ENCODE results near the gene NOC4L.
A peak's percentile ranks its signal among the peaks of the same experiment; 100 is the strongest.

The NOC4L gene

DNA sequence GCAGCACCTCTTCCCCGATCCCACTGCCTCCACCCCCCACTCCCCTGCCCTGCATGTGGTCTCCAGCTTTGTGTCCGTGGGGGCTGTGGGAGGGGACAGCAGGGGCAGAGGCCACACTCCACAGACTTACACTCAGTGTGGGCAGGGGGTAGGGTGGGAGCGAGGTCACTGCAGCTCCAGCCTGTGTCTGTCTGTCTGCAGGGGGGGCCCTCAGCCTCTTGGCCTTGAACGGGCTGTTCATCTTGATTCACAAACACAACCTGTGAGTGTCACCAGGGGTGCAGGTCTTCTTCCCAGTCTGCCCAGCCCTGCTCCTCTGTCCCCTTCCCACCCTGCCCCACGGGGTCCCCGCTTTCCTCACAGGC, 6.5 kb downstream of the NOC4L start:
- ChIA-PET CTCF (no interaction called here), POLR2A (no interaction called here)
- no peak for DNase-seq (ENCODE audit: extremely low spot score)
- TF ChIP-seq, protein P1, sequence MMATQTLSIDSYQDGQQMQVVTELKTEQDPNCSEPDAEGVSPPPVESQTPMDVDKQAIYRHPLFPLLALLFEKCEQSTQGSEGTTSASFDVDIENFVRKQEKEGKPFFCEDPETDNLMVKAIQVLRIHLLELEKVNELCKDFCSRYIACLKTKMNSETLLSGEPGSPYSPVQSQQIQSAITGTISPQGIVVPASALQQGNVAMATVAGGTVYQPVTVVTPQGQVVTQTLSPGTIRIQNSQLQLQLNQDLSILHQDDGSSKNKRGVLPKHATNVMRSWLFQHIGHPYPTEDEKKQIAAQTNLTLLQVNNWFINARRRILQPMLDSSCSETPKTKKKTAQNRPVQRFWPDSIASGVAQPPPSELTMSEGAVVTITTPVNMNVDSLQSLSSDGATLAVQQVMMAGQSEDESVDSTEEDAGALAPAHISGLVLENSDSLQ (IDR thresholded peaks at IDR 0.05), result no peak
- TF ChIP-seq ARNT (IDR thresholded peaks at IDR 0.05) (no peak), ZNF384 (IDR thresholded peaks at IDR 0.05) (no peak), BHLHE40 (IDR thresholded peaks at IDR 0.05; ENCODE audit: borderline replicate concordance) (no peak), FOXA1 (IDR thresholded peaks at IDR 0.05) (no peak), FOXK2 (IDR thresholded peaks at IDR 0.05) (no peak), SUZ12 (IDR thresholded peaks at IDR 0.05) (no peak), CTBP1 (IDR thresholded peaks at IDR 0.05; ENCODE audit: borderline replicate concordance) (no peak), NFRKB (IDR thresholded peaks at IDR 0.05) (no peak), ELF4 (IDR thresholded peaks at IDR 0.05) (no peak), L3MBTL2 (conservative IDR thresholded peaks at IDR 0.05) (no peak), TARDBP (IDR thresholded peaks at IDR 0.05) (no peak), FOXM1 (IDR thresholded peaks at IDR 0.05; ENCODE audit: borderline replicate concordance) (no peak), LEF1 (IDR thresholded peaks at IDR 0.05; ENCODE audit: borderline replicate concordance) (no peak), HDGF (IDR thresholded peaks at IDR 0.05; ENCODE audit: borderline replicate concordance) (no peak), SP1 (IDR thresholded peaks at IDR 0.05) (no peak)

DNA sequence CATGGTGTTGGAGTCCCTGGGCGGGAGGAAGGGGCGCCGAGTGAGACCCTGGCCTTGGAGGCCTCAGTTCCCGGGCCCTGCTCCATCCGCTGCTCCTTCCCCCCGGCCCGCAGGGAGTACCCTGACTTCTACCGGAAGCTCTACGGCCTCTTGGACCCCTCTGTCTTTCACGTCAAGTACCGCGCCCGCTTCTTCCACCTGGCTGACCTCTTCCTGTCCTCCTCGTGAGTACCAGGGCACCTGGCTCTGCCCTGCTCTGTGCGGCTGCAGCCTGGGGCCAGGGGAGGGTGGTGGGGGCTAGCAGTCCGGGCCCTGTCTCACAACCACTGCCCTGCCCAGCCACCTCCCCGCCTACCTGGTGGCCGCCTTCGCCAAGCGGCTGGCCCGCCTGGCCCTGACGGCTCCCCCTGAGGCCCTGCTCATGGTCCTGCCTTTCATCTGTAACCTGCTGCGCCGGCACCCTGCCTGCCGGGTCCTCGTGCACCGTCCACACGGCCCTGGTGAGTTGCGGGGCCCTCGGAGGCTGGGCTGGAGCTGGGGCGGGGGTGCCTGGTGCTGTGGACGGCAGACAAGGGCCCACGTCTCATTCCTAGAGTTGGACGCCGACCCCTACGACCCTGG, 7.0 kb downstream of the NOC4L start:
- DNase-seq (ENCODE audit: extremely low spot score), result no peak
- CTCF ChIA-PET, result interaction anchor here (1.1 kb wide), 1 partner anchor 263 kb away, joined by 5 read pairs; no protein-coding TSS in a partner anchor
- POLR2A ChIA-PET, result no interaction called here
- TF ChIP-seq ELF4 (IDR thresholded peaks at IDR 0.05) (no peak), CTBP1 (IDR thresholded peaks at IDR 0.05; ENCODE audit: borderline replicate concordance) (no peak), ARNT (IDR thresholded peaks at IDR 0.05) (no peak), FOXA1 (IDR thresholded peaks at IDR 0.05) (no peak), FOXM1 (IDR thresholded peaks at IDR 0.05; ENCODE audit: borderline replicate concordance) (no peak), TARDBP (IDR thresholded peaks at IDR 0.05) (no peak), ZNF384 (IDR thresholded peaks at IDR 0.05) (no peak), BHLHE40 (IDR thresholded peaks at IDR 0.05; ENCODE audit: borderline replicate concordance) (no peak)

DNA sequence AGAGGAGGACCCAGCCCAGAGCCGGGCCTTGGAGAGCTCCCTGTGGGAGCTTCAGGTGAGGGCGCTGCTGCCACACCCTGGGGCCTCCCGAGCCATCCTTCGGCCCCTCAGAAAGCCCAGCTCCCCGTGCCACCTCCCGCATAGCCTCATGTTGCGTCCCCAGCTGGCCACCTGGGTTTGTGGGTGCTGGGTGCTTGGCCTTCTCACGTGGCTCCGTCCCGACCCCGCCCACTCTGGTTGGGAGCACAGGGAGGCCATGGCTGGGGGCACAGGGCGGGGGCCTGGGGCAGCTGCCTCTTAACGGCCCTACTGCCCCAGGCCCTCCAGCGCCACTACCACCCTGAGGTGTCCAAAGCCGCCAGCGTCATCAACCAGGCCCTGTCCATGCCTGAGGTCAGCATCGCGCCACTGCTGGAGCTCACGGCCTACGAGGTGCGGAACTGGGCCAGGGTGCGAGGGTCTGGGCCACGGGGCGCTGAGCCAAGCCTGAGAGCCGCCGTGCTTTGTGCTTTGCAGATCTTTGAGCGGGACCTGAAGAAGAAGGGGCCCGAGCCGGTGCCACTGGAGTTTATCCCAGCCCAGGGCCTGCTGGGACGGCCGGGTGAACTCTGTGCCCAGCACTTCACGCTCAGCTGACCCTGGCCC, 7.6 kb downstream of the NOC4L start:
- ChIA-PET CTCF (interaction anchor here (1.1 kb wide), 1 partner anchor 262 kb away, joined by 5 read pairs; no protein-coding TSS in a partner anchor), POLR2A (no interaction called here)
- TF ChIP-seq SP1 (IDR thresholded peaks at IDR 0.05) (no peak), NFRKB (IDR thresholded peaks at IDR 0.05) (no peak), BHLHE40 (IDR thresholded peaks at IDR 0.05; ENCODE audit: borderline replicate concordance) (no peak), FOXA1 (IDR thresholded peaks at IDR 0.05) (no peak)
- no peak for DNase-seq (ENCODE audit: extremely low spot score)

DNA sequence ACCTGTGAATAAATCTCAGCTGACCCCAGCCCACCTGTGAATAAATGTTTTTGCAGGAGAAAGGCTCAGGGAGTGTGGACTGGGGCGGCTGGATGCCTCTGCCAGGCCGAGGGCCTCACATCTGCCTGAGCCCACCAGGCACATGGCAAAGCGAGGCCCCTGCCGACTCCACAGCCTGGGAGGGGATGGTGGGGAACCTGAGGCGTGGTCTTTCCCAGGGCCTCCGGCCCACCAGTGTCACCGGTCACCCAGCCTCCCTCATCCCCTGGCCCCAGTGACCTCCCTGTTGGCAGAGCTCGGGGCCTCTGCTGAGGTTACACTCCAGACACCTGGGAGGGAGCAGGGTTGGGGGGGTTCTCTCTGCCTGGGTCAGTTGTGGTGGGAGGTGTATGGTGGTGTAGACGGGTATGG, 8.2 kb downstream of the NOC4L start:
- DNase-seq (ENCODE audit: extremely low spot score), result no peak
- ChIA-PET POLR2A (no interaction called here), CTCF (no interaction called here)
- TF ChIP-seq FOXM1 (IDR thresholded peaks at IDR 0.05; ENCODE audit: borderline replicate concordance) (no peak), CTBP1 (IDR thresholded peaks at IDR 0.05; ENCODE audit: borderline replicate concordance) (no peak), LEF1 (IDR thresholded peaks at IDR 0.05; ENCODE audit: borderline replicate concordance) (no peak), TARDBP (IDR thresholded peaks at IDR 0.05) (no peak), ELF4 (IDR thresholded peaks at IDR 0.05) (no peak), BHLHE40 (IDR thresholded peaks at IDR 0.05; ENCODE audit: borderline replicate concordance) (no peak), HDGF (IDR thresholded peaks at IDR 0.05; ENCODE audit: borderline replicate concordance) (no peak)

DNA sequence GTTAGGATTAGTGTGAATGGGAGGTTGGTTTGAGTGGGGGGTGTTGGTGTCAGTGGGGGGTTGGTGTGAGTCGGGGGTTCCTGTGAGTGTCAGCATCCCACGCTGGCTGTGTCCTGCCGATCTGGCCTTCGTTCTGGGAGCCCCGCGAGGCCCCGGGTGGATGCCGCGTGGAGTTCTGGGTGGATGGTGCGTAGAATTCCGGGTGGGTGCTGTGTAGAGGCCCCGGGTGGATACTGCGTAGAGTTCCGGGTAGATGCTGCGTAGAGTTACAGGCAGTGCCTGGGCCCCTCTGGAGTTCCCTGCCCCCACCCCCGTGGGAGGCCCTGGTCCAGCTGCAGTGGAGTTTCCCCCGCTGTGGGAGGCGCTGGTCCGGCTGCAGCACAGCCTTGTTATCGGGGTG, 8.7 kb downstream of the NOC4L start:
- DNase-seq (ENCODE audit: extremely low spot score), result no peak
- POLR2A ChIA-PET, result no interaction called here
- no peak for TF ChIP-seq ARNT (IDR thresholded peaks at IDR 0.05)
- TF ChIP-seq LEF1 (IDR thresholded peaks at IDR 0.05; ENCODE audit: borderline replicate concordance), result no peak
- no peak for TF ChIP-seq CTBP1 (IDR thresholded peaks at IDR 0.05; ENCODE audit: borderline replicate concordance)
- TF ChIP-seq FOXK2 (IDR thresholded peaks at IDR 0.05), result no peak
- TF ChIP-seq ELF4 (IDR thresholded peaks at IDR 0.05), result no peak
- no peak for TF ChIP-seq ZNF384 (IDR thresholded peaks at IDR 0.05)
- no peak for TF ChIP-seq FOXA1 (IDR thresholded peaks at IDR 0.05)
- TF ChIP-seq HDGF (IDR thresholded peaks at IDR 0.05; ENCODE audit: borderline replicate concordance), result no peak
- TF ChIP-seq BHLHE40 (IDR thresholded peaks at IDR 0.05; ENCODE audit: borderline replicate concordance), result no peak
- no peak for TF ChIP-seq SP1 (IDR thresholded peaks at IDR 0.05)
- TF ChIP-seq NFRKB (IDR thresholded peaks at IDR 0.05), result no peak
- TF ChIP-seq SUZ12 (IDR thresholded peaks at IDR 0.05), result no peak
- TF ChIP-seq TARDBP (IDR thresholded peaks at IDR 0.05), result no peak
- no peak for TF ChIP-seq L3MBTL2 (conservative IDR thresholded peaks at IDR 0.05)
- TF ChIP-seq FOXM1 (IDR thresholded peaks at IDR 0.05; ENCODE audit: borderline replicate concordance), result no peak
- TF ChIP-seq, protein P1 (IDR thresholded peaks at IDR 0.05), result no peak
- CTCF ChIA-PET, result interaction anchor here (1.4 to 1.6 kb wide), 2 partner anchors 66 to 262 kb away, joined by 10 to 18 read pairs; no protein-coding TSS in a partner anchor

DNA sequence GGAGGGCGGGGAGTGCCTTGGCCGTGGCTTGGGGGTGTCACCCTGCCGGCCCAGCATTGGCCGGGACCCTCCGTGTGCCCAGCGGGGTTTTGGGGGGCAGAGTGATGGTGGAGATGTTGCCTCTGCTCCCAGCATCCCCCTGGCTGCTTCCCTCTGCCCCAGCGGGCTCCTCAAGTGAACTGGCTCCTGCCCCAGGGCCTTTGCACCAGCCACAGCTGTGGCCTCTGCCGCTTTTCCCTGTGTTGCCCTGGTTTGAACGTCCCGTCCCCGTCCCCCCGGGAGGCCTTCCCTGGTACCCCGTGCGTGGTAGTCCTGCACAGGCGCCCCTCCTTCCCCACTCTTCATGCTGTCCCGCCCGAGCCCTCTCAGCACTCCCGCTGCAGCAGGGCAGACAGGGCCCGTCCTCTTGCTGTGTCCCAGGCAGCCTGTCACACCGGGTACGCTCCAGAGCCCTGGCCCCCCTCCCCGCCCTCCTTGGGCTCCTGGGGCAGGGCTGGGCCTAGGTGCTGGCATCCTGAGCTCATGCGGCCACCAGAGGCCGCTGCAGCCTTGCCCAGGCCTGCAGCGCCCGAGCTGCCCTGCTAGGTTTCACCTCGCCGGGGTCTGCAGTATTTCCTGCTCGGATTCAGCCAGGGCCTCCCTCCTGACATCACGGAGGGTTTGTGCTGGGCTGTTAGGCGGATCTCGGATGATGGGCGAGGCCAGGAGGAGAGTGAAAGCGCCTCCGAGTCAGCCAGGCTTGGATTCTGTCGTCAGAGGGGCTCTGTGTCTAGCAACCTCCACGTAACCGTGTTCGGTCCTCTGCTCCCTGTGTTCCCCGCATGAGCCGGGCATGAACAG, 9.5 kb downstream of the NOC4L start:
- POLR2A ChIA-PET, result interaction anchor here (0.6 to 1.0 kb wide), 3 partner anchors 8 to 216 kb away, joined by 3 read pairs; no protein-coding TSS in a partner anchor
- DNase-seq (ENCODE audit: extremely low spot score), result peak; percentile 86
- TF ChIP-seq SUZ12 (IDR thresholded peaks at IDR 0.05) (no peak), LEF1 (IDR thresholded peaks at IDR 0.05; ENCODE audit: borderline replicate concordance) (no peak), FOXA1 (IDR thresholded peaks at IDR 0.05) (no peak)
- CTCF ChIA-PET, result interaction anchor here (1.0 to 1.6 kb wide), 4 partner anchors 40 to 261 kb away, joined by 3 to 18 read pairs (median 6); no protein-coding TSS in a partner anchor
